Subcutaneous adipose tissue (tissue), 4 donors: ENCODE data around the gene GPR78. TPM values are rescaled to one million over a fixed set of nuclear protein-coding genes. Genes with fewer than 3 reads are reported as not detected.

Experiments used
- CTCF ChIP-seq: fragments of 450-650 bp; IDR thresholded peaks from one replicate; pipeline ENCODE4 v1.5.1; 2016; ENCODE audit warnings: low read depth, mild to moderate bottlenecking, control low read depth, antibody characterized with exemption, moderate library complexity
- total RNA-seq, 4 donors: library from RNA; depleted of rRNA; stranded (reverse); fragments of >200 nt; gene quantifications; one replicate each; pipeline ENCODE4 v1.1.0, GENCODE V29; 2016

The GPR78 gene
- total RNA-seq, 4 donors from 2014 or later = not detected

- no peak for TF ChIP-seq CTCF
Measured at GRCh38 chr4:8538076-8538702, 42.0 kb upstream of the GPR78 start.

GRCh38 chr4:8538703-8539567 lies 41.3 kb upstream of the GPR78 start:
- TF ChIP-seq CTCF = no peak

GRCh38 chr4:8539661-8540060 lies 40.5 kb upstream of the GPR78 start:
- TF ChIP-seq CTCF = no peak

GRCh38 chr4:8540072-8540471 lies 40.1 kb upstream of the GPR78 start:
- no peak for TF ChIP-seq CTCF

- no peak for TF ChIP-seq CTCF
Measured at GRCh38 chr4:8540586-8540985, 39.6 kb upstream of the GPR78 start.

- no peak for TF ChIP-seq CTCF
Measured at GRCh38 chr4:8540991-8541390, 39.2 kb upstream of the GPR78 start.

- TF ChIP-seq CTCF = no peak
Measured at GRCh38 chr4:8541981-8542715, 38.0 kb upstream of the GPR78 start.
